Measurements from ENCODE around the gene KAZN. TPM values are rescaled to one million over a fixed set of nuclear protein-coding genes. Genes with fewer than 3 reads are reported as not detected.

KAZN gene
- total and polyA plus RNA-seq, 8 donors = 1.2 to 50.7 (median 6.8) TPM

DNA sequence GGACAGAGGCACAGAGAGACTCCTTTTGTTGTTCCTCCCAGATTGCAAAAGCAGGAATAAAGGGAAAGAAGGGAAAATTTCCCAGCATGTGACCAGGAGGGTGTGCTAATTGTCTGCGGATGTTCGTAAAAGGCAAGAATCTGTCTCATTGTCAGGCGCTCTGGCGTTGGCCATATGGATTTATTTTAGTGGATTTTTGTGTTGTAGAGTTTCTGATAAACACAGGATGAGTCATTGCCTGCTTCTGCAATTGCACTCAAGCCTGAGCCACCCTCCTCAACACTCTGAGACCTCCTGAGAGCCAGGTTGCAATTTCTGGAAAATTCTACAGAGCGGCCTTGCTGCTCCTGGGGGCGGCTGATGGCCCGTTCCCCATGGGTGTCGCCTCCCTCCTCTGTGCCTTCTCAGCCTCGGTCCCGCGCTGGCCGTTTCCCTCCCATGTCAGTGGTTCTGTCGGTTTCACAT is 227.7 kb downstream of the KAZN start:
- Histone ChIP-seq H3K4me1 (no peaks in the 10 kb centered on the region), H3K4me3 (no peak overlapping the region), H3K36me3 (no peaks in the 10 kb centered on the region), H3K27me3 (no peaks in the 10 kb centered on the region), H3K9me3 (peaks cover 0 to 3% (median 0%) of the 10 kb centered on the region in 4 donors), H3K27ac (peak overlapping the region in 2 of 5 donors; percentile 39 to 43)
- 56 to 69% (median 63%) methylated on average over 13 of the region's 13 CpGs for WGBS, 5 donors
- intact Hi-C loops (cut with DNase I; ENCODE audit: low total_unique reads) = no loop called here
- TF ChIP-seq EP300 (IDR thresholded peaks at IDR 0.05) = no peak
- peak in 1 of 3 donors; percentile 16 for TF ChIP-seq POLR2AphosphoS5 (IDR thresholded peaks at IDR 0.05)
- no peak for TF ChIP-seq POLR2A (IDR thresholded peaks at IDR 0.05)
- TF ChIP-seq, protein P1, sequence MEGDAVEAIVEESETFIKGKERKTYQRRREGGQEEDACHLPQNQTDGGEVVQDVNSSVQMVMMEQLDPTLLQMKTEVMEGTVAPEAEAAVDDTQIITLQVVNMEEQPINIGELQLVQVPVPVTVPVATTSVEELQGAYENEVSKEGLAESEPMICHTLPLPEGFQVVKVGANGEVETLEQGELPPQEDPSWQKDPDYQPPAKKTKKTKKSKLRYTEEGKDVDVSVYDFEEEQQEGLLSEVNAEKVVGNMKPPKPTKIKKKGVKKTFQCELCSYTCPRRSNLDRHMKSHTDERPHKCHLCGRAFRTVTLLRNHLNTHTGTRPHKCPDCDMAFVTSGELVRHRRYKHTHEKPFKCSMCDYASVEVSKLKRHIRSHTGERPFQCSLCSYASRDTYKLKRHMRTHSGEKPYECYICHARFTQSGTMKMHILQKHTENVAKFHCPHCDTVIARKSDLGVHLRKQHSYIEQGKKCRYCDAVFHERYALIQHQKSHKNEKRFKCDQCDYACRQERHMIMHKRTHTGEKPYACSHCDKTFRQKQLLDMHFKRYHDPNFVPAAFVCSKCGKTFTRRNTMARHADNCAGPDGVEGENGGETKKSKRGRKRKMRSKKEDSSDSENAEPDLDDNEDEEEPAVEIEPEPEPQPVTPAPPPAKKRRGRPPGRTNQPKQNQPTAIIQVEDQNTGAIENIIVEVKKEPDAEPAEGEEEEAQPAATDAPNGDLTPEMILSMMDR (IDR thresholded peaks at IDR 0.05) = peak in 1 of 7 experiments; percentile 7
- DNase-seq = peak in 1 of 2 donors; percentile 74

DNA sequence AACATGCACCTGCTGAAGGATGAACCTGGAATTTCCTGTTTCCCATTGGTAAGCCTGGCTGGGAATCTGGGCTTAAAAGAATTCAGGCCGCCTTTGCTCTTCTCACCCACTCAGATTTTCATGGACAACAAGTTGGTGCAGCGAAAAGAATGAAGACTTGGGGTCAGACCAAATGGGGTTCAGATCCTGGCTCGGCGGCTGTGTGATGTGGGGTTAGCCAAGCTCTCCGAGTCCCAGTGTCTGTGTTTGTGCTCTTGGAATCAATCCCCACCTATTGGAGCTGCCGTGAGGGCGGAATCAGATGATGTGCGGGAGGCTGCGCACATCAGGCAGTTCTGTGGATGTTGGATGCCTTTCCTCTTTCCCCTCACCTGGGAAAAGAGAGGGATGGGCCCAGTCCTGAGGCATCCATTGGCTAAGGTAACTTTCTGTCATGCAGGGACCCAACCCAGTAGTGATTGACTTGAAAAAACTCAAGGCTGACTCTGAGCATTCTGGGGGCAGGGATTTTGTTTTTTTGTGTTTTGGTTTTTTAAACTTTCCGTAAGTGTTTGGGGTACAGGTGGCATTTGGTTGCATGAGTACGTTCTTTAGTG is 228.3 kb downstream of the KAZN start:
- Histone ChIP-seq H3K36me3 (no peaks in the 10 kb centered on the region), H3K27ac (peak overlapping the region in 2 of 5 donors; percentile 39 to 43), H3K4me1 (no peaks in the 10 kb centered on the region), H3K9me3 (peaks cover 0 to 3% (median 0%) of the 10 kb centered on the region in 4 donors), H3K4me3 (no peak overlapping the region), H3K27me3 (no peaks in the 10 kb centered on the region)
- no peak for DNase-seq
- intact Hi-C loops (cut with DNase I; ENCODE audit: low total_unique reads) = no loop called here
- 87 to 95% (median 90%) methylated on average over 9 to 11 of the region's 11 CpGs for WGBS, 5 donors
- no peak for TF ChIP-seq POLR2A (IDR thresholded peaks at IDR 0.05)
- TF ChIP-seq EP300 (IDR thresholded peaks at IDR 0.05) = no peak
- TF ChIP-seq, protein P1 (IDR thresholded peaks at IDR 0.05) = no peak
- TF ChIP-seq POLR2AphosphoS5 (IDR thresholded peaks at IDR 0.05) = no peak

- 66 to 92% (median 89%) methylated on average over 4 of the region's 4 CpGs for WGBS, 5 donors
- Histone ChIP-seq H3K36me3 (no peaks in the 10 kb centered on the region), H3K9me3 (peaks cover 0 to 3% (median 0%) of the 10 kb centered on the region in 4 donors), H3K27ac (no peak overlapping the region), H3K27me3 (no peaks in the 10 kb centered on the region), H3K4me3 (no peak overlapping the region), H3K4me1 (no peaks in the 10 kb centered on the region)
- no peak for DNase-seq
- no peak for TF ChIP-seq POLR2AphosphoS5 (IDR thresholded peaks at IDR 0.05)
- no peak for TF ChIP-seq POLR2A (IDR thresholded peaks at IDR 0.05)
- TF ChIP-seq, protein P1 (IDR thresholded peaks at IDR 0.05) = no peak
- intact Hi-C loops (cut with DNase I; ENCODE audit: low total_unique reads) = no loop called here
Observed at GRCh38 chr1:14827870-14828269, 229.4 kb downstream of the KAZN start.

GRCh38 chr1:14828665-14829064 is 230.2 kb downstream of the KAZN start:
- H3K9me3 ChIP-seq = peaks cover 0 to 3% (median 0%) of the 10 kb centered on the region in 4 donors
- no peak overlapping the region for H3K4me3 ChIP-seq
- H3K27ac ChIP-seq = no peak overlapping the region
- TF ChIP-seq EP300 (IDR thresholded peaks at IDR 0.05) = no peak
- TF ChIP-seq POLR2A (IDR thresholded peaks at IDR 0.05) = no peak
- TF ChIP-seq POLR2AphosphoS5 (IDR thresholded peaks at IDR 0.05) = no peak
- TF ChIP-seq, protein P1 (IDR thresholded peaks at IDR 0.05) = no peak
- no peaks in the 10 kb centered on the region for H3K4me1 ChIP-seq
- no peak for DNase-seq
- H3K27me3 ChIP-seq = no peaks in the 10 kb centered on the region
- no peaks in the 10 kb centered on the region for H3K36me3 ChIP-seq
- intact Hi-C loops (cut with DNase I; ENCODE audit: low total_unique reads) = no loop called here
- WGBS, 5 donors = 43 to 89% (median 80%) methylated on average over 4 of the region's 4 CpGs
